ENCODE data around the gene ULK3. TPM values are rescaled to one million over a fixed set of nuclear protein-coding genes. Genes with fewer than 3 reads are reported as not detected.

Gene ULK3
- polyA plus RNA-seq, 2 of the 4 experiments (the other 2 are of a cell fraction): 28.1 to 48.9 TPM

GRCh38 chr15:74826364-74826819 is 16.6 kb downstream of the ULK3 start, which contains the start of gene CPLX3:
CPLX3 (plus strand) TSS chr15:74826627; CDS start chr15:74826704, 77 bp downstream.
- H3K9me3 ChIP-seq: no peaks in the 10 kb centered on the region
- no peak for DNase-seq (ENCODE audit: low read depth in 1 of 2, low spot score in 1 of 2)
- H3K27ac ChIP-seq: no peak within 1 kb of the TSS
- TF ChIP-seq EP300 (IDR thresholded peaks at IDR 0.05) (no peak), REST (IDR thresholded peaks at IDR 0.05) (peak; percentile 82), HDAC2 (IDR thresholded peaks at IDR 0.05) (no peak), FOXS1 (CRISPR knock-in tag; IDR thresholded peaks at IDR 0.05) (no peak)
- H3K4me2 ChIP-seq: peak within 1 kb of the TSS; percentile 43; the same call in 2 of the 3 replicates
- peak in 1 of 2 experiments; percentile 19; a peak in 1 of 6 replicates for ATAC-seq
- peaks cover 7% of the 10 kb centered on the region; the same call in 1 of the 3 replicates for H3K4me1 ChIP-seq
- ChIA-PET POLR2A (no interaction called here), CTCF (interaction anchor here (0.5 to 66.7 kb wide), 6 partner anchors 8 to 447 kb away, joined by 3 to 1908 read pairs (median 8); partner anchors contain the start of genes CSK, LMAN1L and ULK3)
- no peak within 1 kb of the TSS for H3K4me3 ChIP-seq
- WGBS (ENCODE audit: missing lambda C conversion rate): 30% methylated on average over 19 of the region's 44 CpGs
- FAIRE-seq: no peak

- FAIRE-seq (no peak), ATAC-seq (peak in 1 of 2 experiments; percentile 11; a peak in 3 of 6 replicates), DNase-seq (ENCODE audit: low read depth in 1 of 2, low spot score in 1 of 2) (no peak)
- no peak overlapping the region for H3K27ac ChIP-seq
- TF ChIP-seq MYC (IDR thresholded peaks at IDR 0.05; ENCODE audit: borderline replicate concordance, low read length) (no peak), BHLHE40 (IDR thresholded peaks at IDR 0.05; ENCODE audit: low read depth, low read length) (no peak), ZC3H11A (IDR thresholded peaks at IDR 0.05) (no peak), NR3C1 (IDR thresholded peaks at IDR 0.05) (no peak), POLR2AphosphoS2 (conservative IDR thresholded peaks at IDR 0.05; ENCODE audit: low read length) (no peak)
- no peak overlapping the region for H3K4me3 ChIP-seq
- no peaks in the 10 kb centered on the region for H3K9me3 ChIP-seq
- H3K4me1 ChIP-seq: peaks cover 7% of the 10 kb centered on the region; the same call in 1 of the 3 replicates
- CTCF ChIA-PET: interaction anchor here (1.1 to 66.7 kb wide), 5 partner anchors 8 to 35 kb away, joined by 3 to 1908 read pairs (median 10); partner anchors contain the start of genes CSK, LMAN1L and ULK3
- POLR2A ChIA-PET: interaction anchor here (0.6 kb wide), 1 partner anchor 13 kb away, joined by 3 read pairs; no protein-coding TSS in a partner anchor
- 33% methylated on average over 10 of the region's 10 CpGs for WGBS (ENCODE audit: missing lambda C conversion rate)
- no peak overlapping the region for H3K4me2 ChIP-seq
Observed at GRCh38 chr15:74825866-74826265, 17.1 kb downstream of the ULK3 start.

- POLR2A ChIA-PET: no interaction called here
- peaks cover 7% of the 10 kb centered on the region; the same call in 1 of the 3 replicates for H3K4me1 ChIP-seq
- DNase-seq (ENCODE audit: low read depth in 1 of 2, low spot score in 1 of 2) (no peak), FAIRE-seq (no peak), ATAC-seq (peak; percentile 15 to 29; a peak in 4 of 6 replicates)
- CTCF ChIA-PET: interaction anchor here (0.9 to 66.7 kb wide), 5 partner anchors 9 to 34 kb away, joined by 3 to 1908 read pairs (median 10); partner anchors contain the start of genes CSK, LMAN1L and ULK3
- H3K4me3 ChIP-seq: no peak overlapping the region
- no peak overlapping the region for H3K4me2 ChIP-seq
- TF ChIP-seq EHMT2 (IDR thresholded peaks at IDR 0.05; ENCODE audit: low read depth) (no peak), CHD2 (IDR thresholded peaks at IDR 0.05; ENCODE audit: low read length, partially characterized antibody) (no peak), BHLHE40 (IDR thresholded peaks at IDR 0.05; ENCODE audit: low read depth, low read length) (no peak), KDM1A (IDR thresholded peaks at IDR 0.05; ENCODE audit: low read depth) (no peak)
- H3K27ac ChIP-seq: no peak overlapping the region
- H3K9me3 ChIP-seq: no peaks in the 10 kb centered on the region
- 7% methylated on average over 7 of the region's 7 CpGs for WGBS (ENCODE audit: missing lambda C conversion rate)
Observed at GRCh38 chr15:74824976-74825375, 18.0 kb downstream of the ULK3 start.

GRCh38 chr15:74823324-74823723 is 19.6 kb downstream of the ULK3 start:
- Histone ChIP-seq H3K9me3 (no peaks in the 10 kb centered on the region), H3K4me1 (peaks cover 11% of the 10 kb centered on the region), H3K4me2 (no peak overlapping the region), H3K4me3 (no peak overlapping the region), H3K27ac (no peak overlapping the region)
- 19% methylated on average over 6 of the region's 6 CpGs for WGBS (ENCODE audit: missing lambda C conversion rate)
- FAIRE-seq (no peak), ATAC-seq (no peak), DNase-seq (ENCODE audit: low read depth in 1 of 2, low spot score in 1 of 2) (no peak)
- ChIA-PET CTCF (interaction anchor here (65.6 to 66.7 kb wide), 2 partner anchors 4 to 32 kb away, joined by 1908 read pairs; partner anchors contain the start of genes CPLX3, CSK, LMAN1L and ULK3), POLR2A (no interaction called here)
- TF ChIP-seq ELK1 (IDR thresholded peaks at IDR 0.05; ENCODE audit: low read depth, low read length) (no peak), BHLHE40 (IDR thresholded peaks at IDR 0.05; ENCODE audit: low read depth, low read length) (no peak), ZFP36 (IDR thresholded peaks at IDR 0.05; ENCODE audit: borderline replicate concordance, partially characterized antibody) (no peak), EHF (CRISPR knock-in tag; IDR thresholded peaks at IDR 0.05) (no peak), HES2 (IDR thresholded peaks at IDR 0.05) (no peak), KDM1A (IDR thresholded peaks at IDR 0.05; ENCODE audit: low read depth) (no peak), ATOH8 (CRISPR knock-in tag; IDR thresholded peaks at IDR 0.05; ENCODE audit: low read depth) (no peak), ZNF302 (CRISPR knock-in tag; IDR thresholded peaks at IDR 0.05) (no peak), POLR2AphosphoS2 (conservative IDR thresholded peaks at IDR 0.05; ENCODE audit: low read length) (no peak), E2F6 (IDR thresholded peaks at IDR 0.05; ENCODE audit: borderline replicate concordance, low read depth) (no peak), RARB (CRISPR knock-in tag; IDR thresholded peaks at IDR 0.05) (no peak), FOSL2 (IDR thresholded peaks at IDR 0.05) (no peak), FOSL2 (CRISPR knock-in tag; IDR thresholded peaks at IDR 0.05) (no peak), ZSCAN20 (CRISPR knock-in tag; IDR thresholded peaks at IDR 0.05) (no peak)
